Trophoblast cell (in vitro differentiated cells and primary cell): Measurements from ENCODE around the gene ARHGAP8.

ENCODE experiments used
- DNase-seq, 2 donors: peaks; one replicate each; pipeline ENCODE4 v3.0.0-alpha.2; 2016
- H2AFZ ChIP-seq: 2 replicates; pipeline ENCODE4 v1.6.1; 2013; ENCODE audit warnings: low read length, moderate library complexity, mild to moderate bottlenecking; ENCODE audit not compliant: insufficient read depth, poor library complexity
- H2AK5ac ChIP-seq: 2 replicates; pipeline ENCODE4 v1.6.1; 2013; ENCODE audit warnings: mild to moderate bottlenecking, low read length
- H2BK120ac ChIP-seq: 2 replicates; pipeline ENCODE4 v1.6.1; 2013; ENCODE audit warnings: low read length, mild to moderate bottlenecking, moderate library complexity; ENCODE audit not compliant: insufficient read depth, poor library complexity
- H2BK12ac ChIP-seq: 2 replicates; pipeline ENCODE4 v1.6.1; 2013; ENCODE audit warnings: mild to moderate bottlenecking, low read length, moderate library complexity
- H2BK5ac ChIP-seq: 2 replicates; pipeline ENCODE4 v1.6.1; 2013; ENCODE audit warnings: low read length, low read depth, moderate library complexity, mild to moderate bottlenecking; ENCODE audit not compliant: poor library complexity
- H3K14ac ChIP-seq: 2 replicates; pipeline ENCODE4 v1.6.1; 2013; ENCODE audit warnings: mild to moderate bottlenecking, low read length
- H3K18ac ChIP-seq: 2 replicates; pipeline ENCODE4 v1.6.1; 2013; ENCODE audit warnings: mild to moderate bottlenecking, low read length
- H3K23ac ChIP-seq: 2 replicates; pipeline ENCODE4 v1.6.1; 2013; ENCODE audit warnings: low read length
- H3K27ac ChIP-seq: 2 replicates; pipeline ENCODE4 v1.5.1; 2013; ENCODE audit warnings: low read depth, mild to moderate bottlenecking, inconsistent platforms, low read length, moderate library complexity
- H3K27me3 ChIP-seq: 2 replicates; pipeline ENCODE4 v1.6.1; 2013; ENCODE audit warnings: inconsistent platforms, mild to moderate bottlenecking, low read length, moderate library complexity; ENCODE audit not compliant: insufficient read depth
- H3K36me3 ChIP-seq, 2 experiments: 1 replicate in 1 of 2; 2 replicates in 1 of 2; pipeline ENCODE4 v1.6.1; 2013; ENCODE audit warnings: low read length in 2 of 2, mild to moderate bottlenecking in 2 of 2, moderate library complexity in 1 of 2; ENCODE audit not compliant: insufficient read depth in 2 of 2, control insufficient read depth in 1 of 2
- H3K4ac ChIP-seq: 2 replicates; pipeline ENCODE4 v1.6.1; 2013; ENCODE audit warnings: low read depth, mild to moderate bottlenecking, low read length, moderate library complexity
- H3K4me1 ChIP-seq, 2 experiments: 1 replicate in 1 of 2; 2 replicates in 1 of 2; pipeline ENCODE4 v1.6.1; 2013; ENCODE audit warnings: low read length in 2 of 2, mild to moderate bottlenecking in 2 of 2, moderate library complexity in 1 of 2; ENCODE audit not compliant: insufficient read depth in 2 of 2, control insufficient read depth in 1 of 2
- H3K4me2 ChIP-seq: 2 replicates; pipeline ENCODE4 v1.6.1; 2013; ENCODE audit warnings: inconsistent platforms, mild to moderate bottlenecking, low read length, moderate library complexity
- H3K4me3 ChIP-seq: 2 replicates; pipeline ENCODE4 v1.5.1; 2013; ENCODE audit warnings: mild to moderate bottlenecking, low read depth, low read length, inconsistent platforms
- H3K79me1 ChIP-seq: one replicate; pipeline ENCODE4 v1.6.1; 2013; ENCODE audit warnings: low read length
- H3K79me2 ChIP-seq: 2 replicates; pipeline ENCODE4 v1.6.1; 2013; ENCODE audit warnings: low read length, mild to moderate bottlenecking; ENCODE audit not compliant: control insufficient read depth, insufficient read depth, poor library complexity
- H3K9ac ChIP-seq: 2 replicates; pipeline ENCODE4 v1.6.1; 2013; ENCODE audit warnings: mild to moderate bottlenecking, low read length
- H3K9me3 ChIP-seq: 2 replicates; pipeline ENCODE4 v1.6.1; 2013; ENCODE audit warnings: low read depth, mild to moderate bottlenecking, control low read depth, inconsistent platforms, low read length; ENCODE audit not compliant: insufficient read depth
- H4K12ac ChIP-seq: 2 replicates; pipeline ENCODE4 v1.6.1; 2013; ENCODE audit warnings: low read depth, mild to moderate bottlenecking, low read length, moderate library complexity
- H4K8ac ChIP-seq: 2 replicates; pipeline ENCODE4 v1.6.1; 2013; ENCODE audit warnings: low read depth, mild to moderate bottlenecking, low read length, moderate library complexity
- H4K91ac ChIP-seq: one replicate; pipeline ENCODE4 v1.6.1; 2013; ENCODE audit warnings: low read depth, mild to moderate bottlenecking, low read length, moderate library complexity
- WGBS: extraction: QIAGEN DNeasy Blood & Tissue Kit; methylation state at CpG from one replicate; pipeline ENCODE4 v1.1.7; 2013; ENCODE audit warnings: missing lambda C conversion rate; ENCODE audit not compliant: insufficient read length, insufficient coverage; ENCODE audit errors: extremely low coverage; 5-methylcytosine and 5-hydroxymethylcytosine counted together

Gene ARHGAP8

DNA sequence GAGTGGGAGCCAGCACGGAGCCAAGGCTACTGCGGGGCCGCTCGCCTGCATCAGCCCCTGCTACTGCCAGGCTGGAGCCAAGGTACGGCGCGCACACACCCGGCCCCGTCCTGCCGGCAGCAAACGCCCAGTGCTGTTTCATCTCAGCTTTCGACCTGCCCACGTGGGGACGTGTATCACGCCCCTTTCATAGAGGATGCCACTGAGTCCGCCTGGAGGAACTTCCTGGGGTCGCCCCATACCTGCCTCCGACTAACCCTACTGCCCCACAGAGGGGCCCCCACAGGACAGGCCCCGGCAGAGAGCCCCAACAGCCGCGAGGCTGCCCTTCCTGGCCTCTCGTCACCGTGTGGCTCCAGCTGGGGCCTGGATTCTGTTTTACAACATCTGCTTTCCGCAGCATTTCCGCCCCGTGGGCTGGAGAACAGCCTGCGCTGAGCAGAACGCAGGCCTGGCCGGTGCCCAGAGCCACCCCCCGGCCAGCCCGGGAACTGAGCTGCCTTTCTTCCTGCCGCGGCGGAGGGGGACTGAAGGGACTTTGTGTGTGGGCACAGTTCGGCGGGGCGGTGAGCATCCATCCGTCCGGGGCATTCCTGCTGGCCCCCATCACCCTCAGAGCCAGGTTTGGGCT lies 22.9 kb upstream of the ARHGAP8 start:
- Histone ChIP-seq H4K91ac (no peak overlapping the region), H2AFZ (no peak overlapping the region), H2BK5ac (no peak overlapping the region), H2BK120ac (no peak overlapping the region), H3K79me2 (no peaks in the 10 kb centered on the region), H4K12ac (no peak overlapping the region), H2BK12ac (no peak overlapping the region), H3K4me2 (no peak overlapping the region), H3K4me3 (no peak overlapping the region), H3K23ac (no peak overlapping the region), H3K27me3 (no peaks in the 10 kb centered on the region), H3K79me1 (no peaks in the 10 kb centered on the region), H3K4ac (no peak overlapping the region), H3K9me3 (peaks cover 7% of the 10 kb centered on the region), H3K18ac (no peak overlapping the region), H2AK5ac (no peak overlapping the region), H3K4me1 (peaks cover 7 to 10% of the 10 kb centered on the region in 2 experiments), H3K9ac (no peak overlapping the region), H3K36me3 (peaks cover 43 to 58% of the 10 kb centered on the region in 2 experiments), H4K8ac (no peak overlapping the region), H3K27ac (no peak overlapping the region), H3K14ac (no peak overlapping the region)
- WGBS: no CpG with 5 or more reads among the region's 39 CpGs
- no peak for DNase-seq

DNA sequence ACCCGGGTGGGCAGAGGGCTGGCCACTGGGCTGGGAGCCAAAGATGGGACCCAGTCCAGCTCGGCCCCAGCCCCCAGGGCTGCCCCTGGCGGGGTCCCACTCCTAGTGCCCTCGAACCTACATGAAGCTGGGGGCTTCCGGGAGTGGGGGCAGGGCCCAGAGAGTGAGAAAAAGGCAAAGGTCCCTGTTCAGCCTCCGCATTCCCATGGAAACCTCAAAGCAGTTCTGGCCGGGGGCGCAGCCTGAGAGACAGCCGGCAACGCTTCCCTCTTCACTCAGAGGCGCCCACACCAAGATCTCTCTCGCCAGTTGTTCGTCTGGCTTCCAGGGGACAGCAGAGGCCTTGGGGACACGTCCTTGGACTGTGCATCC lies 22.4 kb upstream of the ARHGAP8 start:
- no peak overlapping the region for H2BK5ac ChIP-seq
- no peak overlapping the region for H3K23ac ChIP-seq
- H4K91ac ChIP-seq: no peak overlapping the region
- H3K9me3 ChIP-seq: peaks cover 7% of the 10 kb centered on the region
- no peak overlapping the region for H3K27ac ChIP-seq
- no peak for DNase-seq
- H3K36me3 ChIP-seq: peaks cover 43 to 58% of the 10 kb centered on the region in 2 experiments
- H2BK12ac ChIP-seq: no peak overlapping the region
- H3K27me3 ChIP-seq: no peaks in the 10 kb centered on the region
- H3K79me1 ChIP-seq: no peaks in the 10 kb centered on the region
- H3K9ac ChIP-seq: no peak overlapping the region
- no peak overlapping the region for H2AK5ac ChIP-seq
- H3K4ac ChIP-seq: no peak overlapping the region
- H3K18ac ChIP-seq: no peak overlapping the region
- H3K4me2 ChIP-seq: no peak overlapping the region
- H4K12ac ChIP-seq: no peak overlapping the region
- no peak overlapping the region for H3K4me3 ChIP-seq
- H2AFZ ChIP-seq: no peak overlapping the region
- no peaks in the 10 kb centered on the region for H3K79me2 ChIP-seq
- no peak overlapping the region for H3K14ac ChIP-seq
- no CpG with 5 or more reads among the region's 14 CpGs for WGBS
- peaks cover 2 to 5% of the 10 kb centered on the region in 2 experiments for H3K4me1 ChIP-seq
- H2BK120ac ChIP-seq: no peak overlapping the region
- no peak overlapping the region for H4K8ac ChIP-seq

DNA sequence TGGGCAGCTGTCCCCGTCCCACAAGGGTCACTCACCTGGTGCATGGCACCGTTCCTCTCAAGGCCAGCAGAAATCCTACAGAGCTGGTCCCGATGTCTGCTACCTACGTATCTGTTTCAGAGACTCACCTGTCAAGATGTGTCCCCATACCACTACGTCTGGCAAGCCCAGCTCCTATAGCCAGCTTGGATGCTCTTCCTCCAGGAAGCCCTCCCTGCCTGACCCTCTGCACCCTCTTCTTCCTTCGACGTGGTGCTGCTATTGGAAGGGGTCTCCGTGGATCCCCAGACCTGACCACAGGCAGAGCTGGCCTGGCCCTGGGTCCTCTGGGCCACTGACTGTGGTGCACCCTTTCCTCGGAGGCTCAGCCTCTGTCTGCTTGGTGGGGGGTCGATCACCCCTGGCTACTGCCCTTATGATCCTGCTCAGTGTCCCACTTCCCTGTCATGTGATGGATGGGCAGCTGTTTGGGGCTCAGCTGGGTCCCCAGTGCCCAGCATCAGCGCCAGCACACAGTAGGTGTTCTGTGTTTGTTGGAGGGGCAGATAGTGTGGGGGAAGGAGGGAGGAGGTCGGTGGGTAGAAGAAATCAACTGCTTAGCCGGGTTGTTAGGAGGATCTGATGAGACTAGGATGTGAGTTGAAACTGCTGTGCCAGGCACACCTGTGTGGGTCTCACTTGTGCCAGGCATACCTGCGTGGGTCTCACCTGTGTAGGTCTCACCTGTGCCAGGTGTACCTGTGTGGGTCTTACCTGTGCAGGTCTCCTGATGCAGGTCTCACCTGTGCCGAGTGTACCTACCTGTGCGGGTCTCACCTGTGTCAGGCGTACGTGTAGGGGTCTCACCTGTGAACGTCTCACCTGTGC lies 21.7 kb upstream of the ARHGAP8 start:
- H3K79me2 ChIP-seq: no peaks in the 10 kb centered on the region

DNA sequence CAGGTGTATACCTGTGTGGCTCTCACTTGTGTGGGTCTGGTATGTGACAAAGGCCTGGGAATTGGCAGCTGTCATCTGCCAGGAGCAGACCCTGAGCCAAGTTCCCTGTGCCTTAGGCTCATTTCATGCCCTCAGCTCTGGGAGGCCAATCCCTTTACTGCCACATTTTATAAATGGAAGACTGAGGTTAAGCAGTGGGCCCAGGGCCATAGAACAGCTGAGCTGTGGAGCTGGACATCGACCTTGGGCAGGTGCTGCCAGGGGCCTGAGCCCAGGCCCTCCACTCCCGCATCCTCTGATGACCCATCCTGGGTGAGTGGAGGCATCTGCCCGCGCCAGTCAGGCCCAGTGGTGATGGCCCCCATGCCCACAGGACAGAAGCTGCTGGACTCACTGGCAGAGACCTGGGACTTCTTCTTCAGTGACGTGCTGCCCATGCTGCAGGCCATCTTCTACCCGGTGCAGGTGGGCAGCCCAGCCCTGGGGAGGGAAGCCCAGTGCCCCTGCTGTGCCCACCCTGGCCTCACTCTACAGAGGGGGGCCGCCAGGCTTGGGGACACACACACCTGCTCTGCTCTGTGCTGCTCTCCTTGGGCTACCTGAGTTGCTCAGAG lies 20.9 kb upstream of the ARHGAP8 start:
- Histone ChIP-seq H3K4me1 (no peaks in the 10 kb centered on the region), H3K4ac (no peak overlapping the region), H2AFZ (no peak overlapping the region), H3K9me3 (peaks cover 12% of the 10 kb centered on the region), H2BK120ac (no peak overlapping the region), H3K36me3 (peaks cover 37 to 51% of the 10 kb centered on the region in 2 experiments), H4K12ac (no peak overlapping the region), H4K91ac (no peak overlapping the region), H3K27ac (no peak overlapping the region), H3K18ac (no peak overlapping the region), H2AK5ac (no peak overlapping the region), H3K23ac (no peak overlapping the region), H3K79me2 (no peaks in the 10 kb centered on the region), H2BK12ac (no peak overlapping the region), H3K14ac (no peak overlapping the region), H3K79me1 (no peaks in the 10 kb centered on the region), H3K9ac (no peak overlapping the region), H2BK5ac (no peak overlapping the region), H4K8ac (no peak overlapping the region), H3K27me3 (no peaks in the 10 kb centered on the region), H3K4me2 (no peak overlapping the region), H3K4me3 (no peak overlapping the region)
- DNase-seq: no peak
- WGBS: no CpG with 5 or more reads among the region's 7 CpGs

More for the DNA sequence above, 21.7 kb upstream of the ARHGAP8 start:
- Histone ChIP-seq H3K4me3 (no peak overlapping the region), H3K4ac (no peak overlapping the region), H2AK5ac (no peak overlapping the region), H2BK5ac (no peak overlapping the region), H3K23ac (no peak overlapping the region), H3K9me3 (peaks cover 12% of the 10 kb centered on the region), H3K14ac (no peak overlapping the region), H4K91ac (no peak overlapping the region), H3K27me3 (no peaks in the 10 kb centered on the region), H2AFZ (no peak overlapping the region), H4K12ac (no peak overlapping the region), H3K36me3 (peaks cover 43 to 58% of the 10 kb centered on the region in 2 experiments), H3K79me1 (no peaks in the 10 kb centered on the region), H3K4me1 (peaks cover 0 to 3% of the 10 kb centered on the region in 2 experiments), H2BK12ac (no peak overlapping the region), H2BK120ac (no peak overlapping the region), H3K27ac (no peak overlapping the region), H4K8ac (no peak overlapping the region), H3K4me2 (no peak overlapping the region), H3K9ac (no peak overlapping the region), H3K18ac (no peak overlapping the region)
- WGBS: no CpG with 5 or more reads among the region's 19 CpGs
- no peak for DNase-seq
